ENCODE measurements around the gene PKD2L1. TPM values are rescaled to one million over a fixed set of nuclear protein-coding genes. Genes with fewer than 3 reads are reported as not detected.
"Not testable (repeated sequence)": the region's sequence is repeated elsewhere in the genome, so short reads cannot be mapped to it uniquely, and the experiment has no call there.

The PKD2L1 gene
- polyA plus RNA-seq, 1 experiment = not detected

- DNase-seq (ENCODE audit: low read depth) = no peak
- Histone ChIP-seq H3K36me3 (ENCODE audit: control insufficient read depth, insufficient read depth, low read length) (no peaks in the 10 kb centered on the region), H3K27me3 (ENCODE audit: control insufficient read depth, insufficient read depth, low read length) (peaks cover 5% of the 10 kb centered on the region), H3K4me3 (ENCODE audit: low read depth, low read length) (no peak overlapping the region)
- CTCF ChIA-PET = no interaction called here
- TF ChIP-seq, protein P1, sequence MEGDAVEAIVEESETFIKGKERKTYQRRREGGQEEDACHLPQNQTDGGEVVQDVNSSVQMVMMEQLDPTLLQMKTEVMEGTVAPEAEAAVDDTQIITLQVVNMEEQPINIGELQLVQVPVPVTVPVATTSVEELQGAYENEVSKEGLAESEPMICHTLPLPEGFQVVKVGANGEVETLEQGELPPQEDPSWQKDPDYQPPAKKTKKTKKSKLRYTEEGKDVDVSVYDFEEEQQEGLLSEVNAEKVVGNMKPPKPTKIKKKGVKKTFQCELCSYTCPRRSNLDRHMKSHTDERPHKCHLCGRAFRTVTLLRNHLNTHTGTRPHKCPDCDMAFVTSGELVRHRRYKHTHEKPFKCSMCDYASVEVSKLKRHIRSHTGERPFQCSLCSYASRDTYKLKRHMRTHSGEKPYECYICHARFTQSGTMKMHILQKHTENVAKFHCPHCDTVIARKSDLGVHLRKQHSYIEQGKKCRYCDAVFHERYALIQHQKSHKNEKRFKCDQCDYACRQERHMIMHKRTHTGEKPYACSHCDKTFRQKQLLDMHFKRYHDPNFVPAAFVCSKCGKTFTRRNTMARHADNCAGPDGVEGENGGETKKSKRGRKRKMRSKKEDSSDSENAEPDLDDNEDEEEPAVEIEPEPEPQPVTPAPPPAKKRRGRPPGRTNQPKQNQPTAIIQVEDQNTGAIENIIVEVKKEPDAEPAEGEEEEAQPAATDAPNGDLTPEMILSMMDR (IDR thresholded peaks at IDR 0.05; ENCODE audit: insufficient read depth, low read depth, low read length) = no peak
- POLR2A ChIA-PET = no interaction called here
Observed at GRCh38 chr10:100289641-100290040, 40.4 kb downstream of the PKD2L1 start.

GRCh38 chr10:100288196-100288595 lies 41.8 kb downstream of the PKD2L1 start:
- Histone ChIP-seq H3K36me3 (ENCODE audit: control insufficient read depth, insufficient read depth, low read length) (no peaks in the 10 kb centered on the region), H3K27me3 (ENCODE audit: control insufficient read depth, insufficient read depth, low read length) (peaks cover 4% of the 10 kb centered on the region), H3K4me3 (ENCODE audit: low read depth, low read length) (no peak overlapping the region)
- ChIA-PET CTCF (no interaction called here), POLR2A (no interaction called here)
- TF ChIP-seq, protein P1 (IDR thresholded peaks at IDR 0.05; ENCODE audit: insufficient read depth, low read depth, low read length) = no peak
- DNase-seq (ENCODE audit: low read depth) = no peak

DNA sequence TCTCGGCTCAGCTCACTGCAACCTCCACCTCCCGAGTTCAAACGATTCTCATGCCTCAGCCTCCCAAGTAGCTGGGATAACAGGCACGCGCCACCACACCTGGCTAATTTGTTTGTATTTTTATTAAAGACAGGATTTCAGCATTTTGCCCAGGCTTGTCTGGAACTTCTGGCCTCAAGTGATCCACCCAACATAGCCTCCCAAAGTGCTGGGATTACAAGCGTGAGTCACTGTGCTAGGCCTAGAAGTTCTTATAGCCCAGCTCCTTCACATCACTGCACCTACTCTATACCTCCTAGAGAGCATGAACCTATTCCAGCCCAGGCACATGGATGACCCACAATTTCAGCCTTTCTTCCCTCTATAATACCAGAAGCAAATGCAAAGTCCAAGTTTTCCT lies 42.3 kb downstream of the PKD2L1 start:
- ChIA-PET POLR2A (no interaction called here), CTCF (interaction anchor here (1.3 kb wide), 1 partner anchor 194 kb away, joined by 4 read pairs; no protein-coding TSS in a partner anchor)
- Histone ChIP-seq H3K36me3 (ENCODE audit: control insufficient read depth, insufficient read depth, low read length) (peaks cover under 1% of the 10 kb centered on the region; the same call in 1 of the 2 replicates), H3K27me3 (ENCODE audit: control insufficient read depth, insufficient read depth, low read length) (peaks cover 1% of the 10 kb centered on the region), H3K4me3 (ENCODE audit: low read depth, low read length) (no peak overlapping the region)
- DNase-seq (ENCODE audit: low read depth) = no peak
- TF ChIP-seq, protein P1 (IDR thresholded peaks at IDR 0.05; ENCODE audit: insufficient read depth, low read depth, low read length) = no peak

- peaks cover 4% of the 10 kb centered on the region for H3K36me3 ChIP-seq (ENCODE audit: control insufficient read depth, insufficient read depth, low read length)
- DNase-seq (ENCODE audit: low read depth) = peak; percentile 66
- ChIA-PET POLR2A (no interaction called here), CTCF (interaction anchor here (1.0 to 1.3 kb wide), 2 partner anchors 196 to 592 kb away, joined by 3 to 4 read pairs; no protein-coding TSS in a partner anchor)
- peak within 1 kb of the TSS; percentile 96 for H3K4me3 ChIP-seq (ENCODE audit: low read depth, low read length)
- H3K27me3 ChIP-seq (ENCODE audit: control insufficient read depth, insufficient read depth, low read length) = no peaks in the 10 kb centered on the region; the same call in 1 of the 2 replicates
- TF ChIP-seq, protein P1 (IDR thresholded peaks at IDR 0.05; ENCODE audit: insufficient read depth, low read depth, low read length) = no peak
Observed at GRCh38 chr10:100286051-100287033, 43.7 kb downstream of the PKD2L1 start, which contains the start of gene BLOC1S2. Gene BLOC1S2, minus strand, starts transcription at chr10:100286680. Its CDS starts 21 bp downstream, at chr10:100286659.

DNA sequence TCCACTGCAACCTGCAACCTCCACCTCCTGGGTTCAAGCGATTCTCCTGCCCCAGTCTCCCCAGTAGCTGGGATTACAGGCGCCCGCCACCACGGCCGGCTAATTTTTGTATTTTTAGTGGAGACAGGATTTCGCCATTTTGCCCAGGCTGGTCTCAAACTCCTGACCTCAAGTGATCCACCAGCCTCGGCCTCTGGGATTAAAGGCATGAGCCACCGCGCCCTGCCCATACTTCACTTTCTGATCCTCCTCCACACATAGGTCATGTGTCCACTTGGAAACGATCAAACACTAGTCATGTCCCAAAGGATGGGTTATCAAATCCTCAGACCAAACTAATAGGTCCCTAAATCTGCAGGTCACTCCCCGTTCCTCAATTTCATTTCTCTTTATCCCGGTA lies 44.7 kb downstream of the PKD2L1 start:
- DNase-seq (ENCODE audit: low read depth); POLR2A ChIA-PET; H3K27me3 ChIP-seq (ENCODE audit: control insufficient read depth, insufficient read depth, low read length); CTCF ChIA-PET; H3K36me3 ChIP-seq (ENCODE audit: control insufficient read depth, insufficient read depth, low read length): not testable (repeated sequence)
- peak overlapping the region; percentile 96 for H3K4me3 ChIP-seq (ENCODE audit: low read depth, low read length)
